GM19099 (cell line): ENCODE data around the gene MRPS30.

ENCODE experiments used
- POLR2A ChIP-seq: IDR thresholded peaks from 3 replicates; pipeline ENCODE4 v1.6.1; 2011; ENCODE audit warnings: low read depth; ENCODE audit not compliant: insufficient read length; ENCODE audit errors: extremely low read depth

MRPS30 gene

DNA sequence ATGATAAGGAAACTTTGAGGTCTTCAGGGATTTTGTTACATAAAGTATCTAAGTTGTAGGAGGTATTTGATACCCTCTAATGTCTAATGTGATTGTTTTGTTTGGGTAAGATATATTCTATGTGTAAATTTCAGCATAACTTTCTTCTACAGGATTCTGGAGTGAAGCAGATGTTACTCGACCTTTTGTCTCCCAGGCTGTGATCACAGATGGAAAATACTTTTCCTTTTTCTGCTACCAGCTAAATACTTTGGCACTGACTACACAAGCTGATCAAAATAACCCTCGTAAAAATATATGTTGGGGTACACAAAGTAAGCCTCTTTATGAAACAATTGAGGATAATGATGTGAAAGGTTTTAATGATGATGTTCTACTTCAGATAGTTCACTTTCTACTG lies 6.0 kb downstream of the MRPS30 start:
- no peak for TF ChIP-seq POLR2A

DNA sequence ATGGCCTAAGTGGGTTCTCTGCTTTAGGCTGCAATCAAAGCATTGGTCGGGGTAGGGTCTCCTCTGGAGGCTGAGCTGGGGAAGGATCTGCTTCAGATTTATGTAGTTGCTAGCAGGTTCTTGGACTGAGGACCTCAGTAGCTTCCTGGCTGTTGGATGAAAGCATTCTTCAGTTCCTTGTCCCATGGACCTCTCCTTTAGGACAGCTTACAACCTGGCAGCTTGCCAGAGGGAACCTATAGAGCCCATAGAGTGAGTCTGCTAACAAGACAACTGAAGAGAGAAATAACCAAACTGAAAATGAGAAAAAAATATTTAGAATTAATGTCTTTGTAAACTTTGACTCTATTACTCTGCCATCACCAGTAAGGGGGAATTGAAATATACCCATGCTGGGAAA lies 12.4 kb downstream of the MRPS30 start:
- TF ChIP-seq POLR2A: no peak

DNA sequence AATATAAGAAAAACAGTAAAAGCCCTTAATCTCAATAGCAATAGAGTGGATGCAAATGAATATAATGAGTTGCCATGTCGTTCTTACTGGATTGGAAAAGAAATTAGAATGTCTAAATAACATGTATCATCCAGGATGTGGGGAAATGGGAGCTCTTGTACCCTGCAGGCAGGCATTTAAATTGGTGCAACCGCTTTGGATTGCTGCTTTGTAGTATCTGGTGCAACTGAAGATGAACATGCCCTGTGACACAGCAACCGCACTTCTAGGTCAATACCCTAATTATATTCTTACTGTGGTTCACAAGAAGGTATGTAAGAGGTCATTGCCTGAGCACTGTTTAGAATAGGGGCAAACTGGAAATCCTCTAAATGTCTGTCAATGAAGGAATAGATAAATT lies 18.9 kb downstream of the MRPS30 start:
- TF ChIP-seq POLR2A: no peak

DNA sequence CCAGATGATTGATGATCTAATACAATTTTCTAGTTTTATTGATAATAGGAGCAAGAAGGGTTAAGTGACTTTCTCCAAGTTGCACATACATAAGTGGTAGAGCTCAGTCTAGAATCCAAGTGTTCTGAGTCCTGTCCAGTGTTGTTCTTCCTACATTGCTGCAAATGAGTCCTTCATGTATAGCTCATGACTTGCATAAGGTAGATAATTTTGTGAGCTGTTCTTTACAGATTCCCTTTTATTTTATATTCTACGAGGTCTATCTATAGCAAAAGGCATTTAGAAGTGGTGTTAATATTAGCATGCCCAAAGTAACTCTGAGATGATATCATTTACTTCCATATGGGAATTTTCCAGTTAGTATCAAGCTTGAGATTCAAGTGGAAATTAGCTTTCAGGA lies 20.0 kb downstream of the MRPS30 start:
- no peak for TF ChIP-seq POLR2A

DNA sequence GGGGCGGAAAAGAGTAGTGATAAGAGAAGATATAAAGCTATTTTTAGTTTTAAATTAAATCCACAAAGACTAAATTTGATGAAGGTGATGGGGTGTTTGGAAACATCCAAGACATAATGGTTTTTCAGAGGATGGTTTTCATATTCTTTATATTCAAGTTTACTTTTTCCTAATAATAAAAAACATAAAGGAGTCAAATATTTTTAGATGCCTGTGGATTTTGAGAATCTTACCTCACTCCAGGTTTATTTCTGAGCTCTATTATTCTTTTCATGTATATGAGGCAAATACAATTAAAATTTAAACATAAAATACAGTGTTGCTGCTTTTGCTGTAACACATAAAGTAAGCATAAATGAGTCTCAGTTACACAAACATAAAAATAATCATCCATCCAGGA lies 22.2 kb downstream of the MRPS30 start:
- TF ChIP-seq POLR2A: no peak

DNA sequence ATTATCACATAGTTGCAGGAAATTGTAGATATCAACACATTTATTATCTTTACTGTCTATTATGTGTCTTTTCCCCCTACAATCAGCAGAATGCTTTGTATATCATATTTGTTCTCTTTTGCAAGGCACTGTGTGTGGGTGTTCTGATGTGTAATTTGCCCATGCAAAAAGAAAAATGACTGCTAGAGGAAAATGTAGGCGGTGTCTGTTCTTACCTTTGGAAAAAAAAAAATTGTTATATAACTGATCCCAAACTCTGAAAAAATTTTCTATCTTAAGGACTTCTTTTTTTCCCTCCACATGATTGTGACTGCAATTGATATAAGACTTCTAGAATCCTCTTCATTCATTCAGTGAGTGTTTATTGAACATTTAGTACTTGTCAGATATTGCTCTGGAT lies 24.5 kb downstream of the MRPS30 start:
- TF ChIP-seq POLR2A: no peak

DNA sequence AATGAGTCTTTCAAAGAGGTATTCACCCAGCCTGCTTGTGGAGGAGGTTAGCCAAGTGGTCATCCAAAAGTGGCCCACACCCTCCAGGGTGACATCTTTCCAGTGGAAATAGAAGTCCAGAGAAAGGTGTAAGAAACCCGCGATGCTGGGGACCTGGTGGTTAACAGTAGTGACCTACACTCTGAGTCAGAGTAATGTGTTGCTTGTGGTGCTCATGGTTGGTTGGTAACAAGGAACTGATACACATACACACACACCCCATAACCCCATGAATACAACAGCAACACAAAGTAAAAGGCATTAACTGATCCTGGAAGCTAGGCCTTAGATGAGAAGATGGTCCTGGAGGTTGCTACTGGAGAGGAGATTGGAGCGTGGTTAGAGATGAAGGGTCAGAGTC lies 26.9 kb downstream of the MRPS30 start:
- TF ChIP-seq POLR2A: no peak

DNA sequence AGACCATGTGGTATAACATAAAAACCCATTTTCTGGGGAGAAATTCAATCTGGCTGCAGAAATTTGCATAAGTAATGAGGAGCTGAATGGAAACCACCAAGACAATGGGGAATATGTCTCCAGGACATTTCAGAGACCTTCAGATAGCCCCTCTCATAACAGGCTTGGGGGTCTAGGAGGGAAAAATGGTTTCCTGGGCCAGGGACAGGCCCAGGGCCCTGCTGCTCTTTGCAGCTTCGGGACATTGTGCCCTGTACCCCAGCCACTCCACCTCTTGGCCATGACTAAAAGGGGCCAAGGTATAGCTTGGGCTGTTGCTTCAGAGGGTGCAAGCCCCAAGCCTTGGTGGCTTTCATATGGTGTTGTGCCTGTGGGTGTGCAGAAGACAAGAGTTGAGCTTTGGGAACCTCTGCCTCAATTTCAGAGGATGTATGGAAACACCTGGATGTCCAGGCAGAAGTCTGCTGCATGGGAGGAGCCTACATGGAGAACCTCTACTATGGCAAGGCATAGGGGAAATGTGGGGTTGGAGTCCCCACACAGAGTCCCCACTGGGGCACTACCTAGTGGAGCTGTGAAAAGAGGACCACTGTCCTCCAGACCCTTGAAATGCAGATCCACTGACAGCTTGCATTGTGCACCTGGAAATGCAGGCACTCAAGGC lies 30.4 kb downstream of the MRPS30 start:
- no peak for TF ChIP-seq POLR2A

DNA sequence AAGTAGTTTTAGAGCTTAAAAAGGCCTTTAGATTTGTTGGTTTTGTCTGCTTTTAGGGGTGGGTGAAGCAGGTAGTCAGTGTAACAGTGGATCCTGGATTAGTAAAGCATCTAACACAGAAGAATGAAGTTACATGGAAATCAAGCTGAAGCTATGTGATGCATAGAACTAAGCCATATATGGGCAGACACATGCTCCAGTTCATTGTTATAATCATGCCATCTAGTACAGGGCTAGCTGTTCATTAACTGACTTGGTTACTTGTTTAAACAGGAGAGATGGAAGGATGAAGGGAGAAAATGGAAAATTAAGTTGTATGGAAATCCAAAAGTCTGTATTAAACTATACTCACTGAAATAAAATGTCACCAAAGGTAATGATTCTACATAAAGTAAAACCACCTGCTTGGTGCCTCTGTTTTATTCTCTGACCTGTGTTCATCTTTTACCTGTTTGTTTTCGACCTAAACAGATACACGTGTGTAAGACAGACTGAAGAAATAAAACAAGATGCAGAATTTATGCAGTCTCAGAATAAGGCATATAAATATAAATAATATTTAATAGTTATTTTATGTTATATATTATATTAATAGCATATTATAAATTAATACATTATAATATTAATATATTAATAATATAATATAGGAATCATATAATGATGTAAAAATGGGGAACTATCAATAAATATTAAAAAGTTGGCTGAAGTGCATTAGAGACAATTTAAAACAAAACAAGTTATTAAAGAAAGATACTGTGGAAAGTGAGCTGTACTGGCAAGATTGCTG lies 33.9 kb downstream of the MRPS30 start:
- no peak for TF ChIP-seq POLR2A

DNA sequence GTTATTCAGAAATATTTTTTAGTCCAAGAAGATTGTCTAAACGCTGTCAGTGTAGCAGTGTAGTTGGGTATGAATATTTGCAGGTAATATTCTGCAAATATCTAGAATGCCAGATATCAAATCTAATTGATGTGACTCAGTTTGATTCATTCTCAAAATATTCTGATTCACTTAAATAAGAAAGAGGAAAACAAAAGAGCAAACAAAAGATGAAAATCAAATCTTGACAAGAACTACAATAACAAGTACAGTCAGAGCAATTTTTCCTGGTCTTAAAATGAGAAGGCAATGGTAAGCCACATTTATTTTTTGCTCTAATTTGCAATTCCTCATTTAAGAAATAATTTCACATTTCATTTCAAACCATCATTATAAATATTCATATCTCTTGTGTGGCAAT lies 36.0 kb downstream of the MRPS30 start:
- no peak for TF ChIP-seq POLR2A

DNA sequence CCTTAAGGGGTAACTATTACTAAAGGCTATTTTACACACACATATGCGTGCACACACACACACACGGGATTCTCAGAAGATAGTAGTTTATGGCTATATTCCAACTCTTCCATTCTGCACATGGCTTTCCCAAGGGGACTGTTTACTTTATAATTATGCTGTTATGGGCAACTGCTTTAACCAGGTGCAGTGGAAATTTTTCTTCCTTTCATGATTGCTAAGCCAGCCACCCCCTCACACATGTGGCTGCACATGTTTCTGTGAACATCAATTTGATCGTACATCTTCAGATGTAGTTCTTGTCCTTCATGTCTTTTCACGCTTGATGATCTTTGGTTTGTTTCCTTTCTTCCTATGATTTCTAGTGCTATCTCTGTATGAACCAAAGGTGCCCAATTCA lies 37.0 kb downstream of the MRPS30 start:
- no peak for TF ChIP-seq POLR2A

DNA sequence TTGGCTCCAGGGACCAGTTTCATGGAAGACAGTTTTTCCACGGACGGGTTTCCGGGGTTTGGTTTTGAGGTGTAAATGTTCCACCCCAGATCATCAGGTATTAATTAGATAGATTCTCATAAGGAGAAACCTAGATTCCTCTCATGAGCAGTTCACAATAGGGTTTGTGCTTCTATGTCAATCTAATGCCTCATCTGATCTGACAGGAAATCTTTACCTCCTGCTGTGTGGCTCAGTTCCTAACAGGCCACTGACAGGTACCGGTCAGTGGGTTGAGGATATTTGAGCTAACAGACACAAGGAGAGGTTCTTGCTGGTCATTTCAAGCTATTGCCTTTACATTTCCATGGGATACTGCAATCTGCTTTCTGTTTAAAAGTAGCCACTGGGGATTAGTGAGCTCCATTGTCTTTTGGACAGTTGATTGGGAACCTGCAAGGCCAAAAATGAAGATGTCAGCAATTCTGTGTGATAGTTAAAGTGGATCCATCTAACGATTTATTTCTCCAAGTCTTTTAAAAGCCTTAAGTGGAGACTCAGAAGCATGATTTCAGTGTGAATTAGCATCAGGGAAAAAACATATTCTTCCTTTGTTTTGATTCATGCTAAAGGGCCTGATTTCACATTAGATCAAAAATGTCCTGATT lies 38.6 kb downstream of the MRPS30 start:
- TF ChIP-seq POLR2A: no peak

DNA sequence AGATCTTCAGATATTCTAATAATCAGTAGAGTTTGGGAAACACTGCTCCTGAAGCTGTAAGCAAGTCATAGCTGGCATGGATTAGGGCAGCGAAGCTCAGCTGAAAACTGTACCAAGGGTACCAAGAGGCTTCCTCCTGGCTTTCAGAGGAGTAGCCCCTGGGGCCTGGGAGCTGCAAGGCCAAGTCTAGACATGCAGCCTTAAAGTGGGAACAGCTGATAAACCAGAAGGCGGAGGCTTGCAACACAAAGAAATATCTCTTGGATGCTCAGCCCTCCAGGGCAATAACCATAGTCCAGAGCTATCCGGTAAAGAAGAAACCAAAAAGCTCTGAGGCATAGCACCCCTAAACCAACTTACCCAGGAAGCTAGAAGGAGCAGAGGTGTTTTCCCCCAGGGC lies 51.5 kb downstream of the MRPS30 start:
- no peak for TF ChIP-seq POLR2A

DNA sequence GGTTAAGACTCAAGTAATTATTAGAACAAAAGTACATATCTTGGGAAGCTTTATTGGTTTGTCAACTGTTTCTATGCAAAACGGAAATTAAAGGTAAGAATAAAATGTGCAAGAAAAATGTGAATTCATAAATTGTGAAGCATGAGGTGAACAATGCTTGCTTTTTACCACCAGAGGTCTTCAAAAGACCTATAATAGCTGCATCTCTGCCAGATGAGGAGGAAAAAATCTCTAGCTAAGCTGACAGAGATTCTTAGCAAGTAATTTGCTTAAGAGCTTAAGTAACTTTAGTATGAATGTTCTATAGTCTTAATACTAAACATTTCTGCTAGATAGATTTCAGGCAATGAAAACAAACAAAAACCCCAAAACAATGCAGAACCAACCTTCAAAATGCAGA lies 54.1 kb downstream of the MRPS30 start:
- TF ChIP-seq POLR2A: no peak
